Transverse colon (tissue), 4 donors: ENCODE measurements around the gene PKIG.

Experiments
- EP300 ChIP-seq: sonication (generic); formaldehyde crosslinking; IDR thresholded peaks from one replicate; pipeline ENCODE4 v1.6.1; 2017; ENCODE audit warnings: antibody characterized with exemption, low read depth
- POLR2A ChIP-seq: fragments of 450-650 bp; IDR thresholded peaks from one replicate; pipeline ENCODE4 v1.6.1; 2016; ENCODE audit warnings: antibody characterized with exemption, mild to moderate bottlenecking, moderate library complexity
- POLR2AphosphoS5 ChIP-seq, 3 donors: sonication (generic); formaldehyde crosslinking; IDR thresholded peaks; one replicate each; pipeline ENCODE4 v1.6.1; 2016; ENCODE audit warnings: antibody characterized with exemption in 3 of 3
- TF ChIP-seq, protein P1 (sequence below), 5 experiments: fragments of 200-600 bp in 3 of 5; fragments of 450-650 bp in 2 of 5; sonication (generic) in 3 of 5; IDR thresholded peaks; 1 replicate in 2 of 5; 2 replicates in 3 of 5; pipeline ENCODE4 v1.5.1; 2016 to 2017; ENCODE audit warnings: antibody characterized with exemption in 5 of 5, inconsistent platforms in 3 of 5, mild to moderate bottlenecking in 2 of 5, moderate library complexity in 1 of 5

DNA sequence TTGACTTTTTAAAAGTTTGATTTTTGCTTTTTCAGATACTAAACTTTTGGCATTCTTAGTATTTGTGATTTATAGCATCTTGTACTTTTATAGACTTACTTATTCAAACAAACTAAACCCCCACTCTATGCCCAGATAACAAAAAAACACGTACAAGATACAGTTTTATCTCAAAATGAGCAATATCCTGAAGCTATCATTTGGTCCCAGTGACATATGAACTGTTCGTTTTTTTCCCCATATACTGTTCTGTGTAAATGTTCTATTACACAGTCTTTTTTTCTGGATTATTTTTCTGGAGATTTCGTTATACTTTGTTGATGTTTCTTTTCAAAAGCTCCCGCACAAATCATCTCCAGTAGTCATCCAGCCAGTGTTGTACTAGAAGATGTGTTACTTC is 33.3 kb upstream of the PKIG start:
- TF ChIP-seq, protein P1, sequence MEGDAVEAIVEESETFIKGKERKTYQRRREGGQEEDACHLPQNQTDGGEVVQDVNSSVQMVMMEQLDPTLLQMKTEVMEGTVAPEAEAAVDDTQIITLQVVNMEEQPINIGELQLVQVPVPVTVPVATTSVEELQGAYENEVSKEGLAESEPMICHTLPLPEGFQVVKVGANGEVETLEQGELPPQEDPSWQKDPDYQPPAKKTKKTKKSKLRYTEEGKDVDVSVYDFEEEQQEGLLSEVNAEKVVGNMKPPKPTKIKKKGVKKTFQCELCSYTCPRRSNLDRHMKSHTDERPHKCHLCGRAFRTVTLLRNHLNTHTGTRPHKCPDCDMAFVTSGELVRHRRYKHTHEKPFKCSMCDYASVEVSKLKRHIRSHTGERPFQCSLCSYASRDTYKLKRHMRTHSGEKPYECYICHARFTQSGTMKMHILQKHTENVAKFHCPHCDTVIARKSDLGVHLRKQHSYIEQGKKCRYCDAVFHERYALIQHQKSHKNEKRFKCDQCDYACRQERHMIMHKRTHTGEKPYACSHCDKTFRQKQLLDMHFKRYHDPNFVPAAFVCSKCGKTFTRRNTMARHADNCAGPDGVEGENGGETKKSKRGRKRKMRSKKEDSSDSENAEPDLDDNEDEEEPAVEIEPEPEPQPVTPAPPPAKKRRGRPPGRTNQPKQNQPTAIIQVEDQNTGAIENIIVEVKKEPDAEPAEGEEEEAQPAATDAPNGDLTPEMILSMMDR (IDR thresholded peaks at IDR 0.05): no peak
- TF ChIP-seq POLR2AphosphoS5 (IDR thresholded peaks at IDR 0.05) (no peak), POLR2A (no peak), EP300 (no peak)
